Measurements from ENCODE around the gene KAT6B. TPM values are rescaled to one million over a fixed set of nuclear protein-coding genes. Genes with fewer than 3 reads are reported as not detected.

Gene KAT6B
- total RNA-seq, 6 experiments from 2014 or later: 17.8 to 27.5 (median 23.6) TPM

GRCh38 chr10:74828946-74829345, 2.5 kb downstream of the KAT6B start:
- H3K27me3 Mint-ChIP-seq (ENCODE audit: insufficient read depth): no peaks in the 10 kb centered on the region; the same call in 1 of the 2 replicates
- no peak for TF ChIP-seq CTCF (IDR thresholded peaks at IDR 0.05)
- no peaks in the 10 kb centered on the region for H3K9me3 Mint-ChIP-seq
- peaks cover 51% of the 10 kb centered on the region for H3K4me1 Mint-ChIP-seq (ENCODE audit: low read depth)
- no peak for DNase-seq
- H3K4me3 Mint-ChIP-seq: no peak overlapping the region
- no peak overlapping the region for H3K27ac Mint-ChIP-seq
- H3K36me3 Mint-ChIP-seq (ENCODE audit: low read depth): no peaks in the 10 kb centered on the region; the same call in 1 of the 2 replicates

- H3K36me3 Mint-ChIP-seq (ENCODE audit: low read depth): no peaks in the 10 kb centered on the region; the same call in none of the 2 replicates
- H3K27me3 Mint-ChIP-seq (ENCODE audit: insufficient read depth): no peaks in the 10 kb centered on the region; the same call in 1 of the 2 replicates
- H3K4me3 Mint-ChIP-seq: no peak overlapping the region
- H3K4me1 Mint-ChIP-seq (ENCODE audit: low read depth): peaks cover 55% of the 10 kb centered on the region
- no peak overlapping the region for H3K27ac Mint-ChIP-seq
- TF ChIP-seq CTCF (IDR thresholded peaks at IDR 0.05): no peak
- H3K9me3 Mint-ChIP-seq: no peaks in the 10 kb centered on the region
- DNase-seq: no peak
These were observed 5.2 kb downstream of the KAT6B start for GRCh38 chr10:74831518-74832120.

GRCh38 chr10:74835963-74836362, 9.6 kb downstream of the KAT6B start:
- no peak for TF ChIP-seq CTCF (IDR thresholded peaks at IDR 0.05)
- DNase-seq: no peak
- H3K9me3 Mint-ChIP-seq: no peaks in the 10 kb centered on the region
- H3K36me3 Mint-ChIP-seq (ENCODE audit: low read depth): peaks cover 13% of the 10 kb centered on the region
- H3K27me3 Mint-ChIP-seq (ENCODE audit: insufficient read depth): no peaks in the 10 kb centered on the region
- no peak overlapping the region for H3K4me3 Mint-ChIP-seq
- no peak overlapping the region for H3K27ac Mint-ChIP-seq
- peaks cover 47% of the 10 kb centered on the region for H3K4me1 Mint-ChIP-seq (ENCODE audit: low read depth)

GRCh38 chr10:74836877-74837276, 10.5 kb downstream of the KAT6B start:
- Mint-ChIP-seq H3K36me3 (ENCODE audit: low read depth) (peaks cover 13% of the 10 kb centered on the region), H3K27ac (no peak overlapping the region), H3K27me3 (ENCODE audit: insufficient read depth) (no peaks in the 10 kb centered on the region), H3K9me3 (no peaks in the 10 kb centered on the region), H3K4me1 (ENCODE audit: low read depth) (peaks cover 47% of the 10 kb centered on the region), H3K4me3 (no peak overlapping the region)
- DNase-seq: no peak
- no peak for TF ChIP-seq CTCF (IDR thresholded peaks at IDR 0.05)

GRCh38 chr10:74837743-74838142, 11.3 kb downstream of the KAT6B start:
- H3K27ac Mint-ChIP-seq: no peak overlapping the region

More at GRCh38 chr10:74837743-74838142, 11.3 kb downstream of the KAT6B start:
- H3K4me3 Mint-ChIP-seq: no peak overlapping the region
- TF ChIP-seq CTCF (IDR thresholded peaks at IDR 0.05): no peak
- no peaks in the 10 kb centered on the region for H3K9me3 Mint-ChIP-seq
- no peak for DNase-seq
- peaks cover 16% of the 10 kb centered on the region for H3K36me3 Mint-ChIP-seq (ENCODE audit: low read depth)
- peaks cover 54% of the 10 kb centered on the region for H3K4me1 Mint-ChIP-seq (ENCODE audit: low read depth)
- no peaks in the 10 kb centered on the region for H3K27me3 Mint-ChIP-seq (ENCODE audit: insufficient read depth)
